ENCODE results near the gene TUBA1C.

TUBA1C gene

GRCh38 chr12:49232940-49233841 lies 31.7 kb upstream of the TUBA1C start:
- Histone ChIP-seq H2AK5ac (ENCODE audit: low read length, severe bottlenecking) (peak overlapping the region; percentile 18), H3K36me3 (ENCODE audit: control insufficient read depth in 1 of 2, insufficient read depth in 2 of 2, low read depth in 1 of 2, low read length in 2 of 2) (no peaks in the 10 kb centered on the region), H3K4me2 (ENCODE audit: low read length, poor library complexity, severe bottlenecking) (peak overlapping the region; percentile 4), H2AFZ (ENCODE audit: low read depth, low read length) (peak overlapping the region; percentile 0), H3K4ac (ENCODE audit: low read depth in 1 of 2, low read length in 2 of 2) (peak overlapping the region; percentile 62 to 86), H3K27me3 (ENCODE audit: control insufficient read depth in 1 of 2, insufficient read depth in 1 of 2, low read length in 2 of 2) (no peaks in the 10 kb centered on the region), H3K79me1 (replicated peaks; ENCODE audit: low read length, poor library complexity, severe bottlenecking) (peaks cover 5% of the 10 kb centered on the region), H4K8ac (ENCODE audit: low read length) (peak overlapping the region; percentile 76), H3K27ac (ENCODE audit: low read length, poor library complexity, severe bottlenecking) (peak overlapping the region; percentile 65), H3K9ac (ENCODE audit: low read length) (peak overlapping the region; percentile 47), H2BK15ac (ENCODE audit: low read depth, poor library complexity, severe bottlenecking) (no peak overlapping the region), H2BK120ac (ENCODE audit: low read depth, low read length) (peak overlapping the region; percentile 55), H3K14ac (ENCODE audit: low read length in 2 of 2) (no peak overlapping the region), H3K4me3 (ENCODE audit: insufficient read depth in 1 of 2, low read depth in 1 of 2, low read length in 2 of 2) (peak overlapping the region in 1 of 2 experiments; percentile 56), H3K4me1 (ENCODE audit: control insufficient read depth, insufficient read depth, low read depth, low read length) (peaks cover 14% of the 10 kb centered on the region), H3K18ac (ENCODE audit: low read depth in 1 of 2, low read length in 2 of 2) (peak overlapping the region; percentile 29 to 68), H3K9me3 (ENCODE audit: control insufficient read depth, low read length) (no peaks in the 10 kb centered on the region), H2BK5ac (ENCODE audit: low read depth, low read length, poor library complexity, severe bottlenecking) (no peak overlapping the region), H2BK12ac (ENCODE audit: low read length in 2 of 2) (peak overlapping the region; percentile 44 to 92), H4K91ac (ENCODE audit: low read length) (peak overlapping the region; percentile 53), H3K23ac (ENCODE audit: low read length in 2 of 2) (no peak overlapping the region)
- DNase-seq, result peak; percentile 71
- 47% methylated on average over 25 of the region's 25 CpGs for WGBS

- no peak overlapping the region for H2BK5ac ChIP-seq (ENCODE audit: low read depth, low read length, poor library complexity, severe bottlenecking)
- no peak overlapping the region for H3K23ac ChIP-seq (ENCODE audit: low read length in 2 of 2)
- H3K79me1 ChIP-seq (replicated peaks; ENCODE audit: low read length, poor library complexity, severe bottlenecking), result peaks cover 5% of the 10 kb centered on the region
Observed at GRCh38 chr12:49233842-49234526, 30.9 kb upstream of the TUBA1C start.

GRCh38 chr12:49236423-49236822 lies 28.5 kb upstream of the TUBA1C start:
- H4K91ac ChIP-seq (ENCODE audit: low read length), result no peak overlapping the region
- no peak overlapping the region for H3K23ac ChIP-seq (ENCODE audit: low read length in 2 of 2)
- H3K27ac ChIP-seq (ENCODE audit: low read length, poor library complexity, severe bottlenecking), result no peak overlapping the region
- H3K18ac ChIP-seq (ENCODE audit: low read depth in 1 of 2, low read length in 2 of 2), result no peak overlapping the region
- no peaks in the 10 kb centered on the region for H3K9me3 ChIP-seq (ENCODE audit: control insufficient read depth, low read length)
- no peak overlapping the region for H3K4me2 ChIP-seq (ENCODE audit: low read length, poor library complexity, severe bottlenecking)
- no peak overlapping the region for H4K8ac ChIP-seq (ENCODE audit: low read length)
- H3K14ac ChIP-seq (ENCODE audit: low read length in 2 of 2), result no peak overlapping the region
- no peak overlapping the region for H2AK5ac ChIP-seq (ENCODE audit: low read length, severe bottlenecking)
- no peak overlapping the region for H2BK15ac ChIP-seq (ENCODE audit: low read depth, poor library complexity, severe bottlenecking)
- 89% methylated on average over 1 of the region's 1 CpG for WGBS
- DNase-seq, result no peak
- H3K79me1 ChIP-seq (replicated peaks; ENCODE audit: low read length, poor library complexity, severe bottlenecking), result peaks cover 5% of the 10 kb centered on the region
- no peak overlapping the region for H2BK12ac ChIP-seq (ENCODE audit: low read length in 2 of 2)
- no peak overlapping the region for H3K4me3 ChIP-seq (ENCODE audit: insufficient read depth in 1 of 2, low read depth in 1 of 2, low read length in 2 of 2)
- peak overlapping the region; percentile 96 for H3K9ac ChIP-seq (ENCODE audit: low read length)
- H2BK120ac ChIP-seq (ENCODE audit: low read depth, low read length), result no peak overlapping the region
- no peak overlapping the region for H3K4ac ChIP-seq (ENCODE audit: low read depth in 1 of 2, low read length in 2 of 2)
- H3K4me1 ChIP-seq (ENCODE audit: control insufficient read depth, insufficient read depth, low read depth, low read length), result peaks cover 14% of the 10 kb centered on the region
- no peak overlapping the region for H2BK5ac ChIP-seq (ENCODE audit: low read depth, low read length, poor library complexity, severe bottlenecking)
- H3K27me3 ChIP-seq (ENCODE audit: control insufficient read depth in 1 of 2, insufficient read depth in 1 of 2, low read length in 2 of 2), result no peaks in the 10 kb centered on the region
- H2AFZ ChIP-seq (ENCODE audit: low read depth, low read length), result no peak overlapping the region
- H3K36me3 ChIP-seq (ENCODE audit: control insufficient read depth in 1 of 2, insufficient read depth in 2 of 2, low read depth in 1 of 2, low read length in 2 of 2), result no peaks in the 10 kb centered on the region

More at GRCh38 chr12:49233842-49234526, 30.9 kb upstream of the TUBA1C start:
- Histone ChIP-seq H2AFZ (ENCODE audit: low read depth, low read length) (peak overlapping the region; percentile 6), H2BK15ac (ENCODE audit: low read depth, poor library complexity, severe bottlenecking) (no peak overlapping the region), H2BK120ac (ENCODE audit: low read depth, low read length) (peak overlapping the region; percentile 55), H2AK5ac (ENCODE audit: low read length, severe bottlenecking) (peak overlapping the region; percentile 18), H3K27ac (ENCODE audit: low read length, poor library complexity, severe bottlenecking) (no peak overlapping the region), H3K9ac (ENCODE audit: low read length) (peak overlapping the region; percentile 96), H3K4me3 (ENCODE audit: insufficient read depth in 1 of 2, low read depth in 1 of 2, low read length in 2 of 2) (peak overlapping the region; percentile 11 to 75), H3K36me3 (ENCODE audit: control insufficient read depth in 1 of 2, insufficient read depth in 2 of 2, low read depth in 1 of 2, low read length in 2 of 2) (no peaks in the 10 kb centered on the region), H3K18ac (ENCODE audit: low read depth in 1 of 2, low read length in 2 of 2) (peak overlapping the region; percentile 75 to 91), H3K14ac (ENCODE audit: low read length in 2 of 2) (peak overlapping the region in 1 of 2 experiments; percentile 73), H4K8ac (ENCODE audit: low read length) (peak overlapping the region; percentile 73), H3K27me3 (ENCODE audit: control insufficient read depth in 1 of 2, insufficient read depth in 1 of 2, low read length in 2 of 2) (no peaks in the 10 kb centered on the region), H4K91ac (ENCODE audit: low read length) (peak overlapping the region; percentile 14), H3K4me2 (ENCODE audit: low read length, poor library complexity, severe bottlenecking) (peak overlapping the region; percentile 83), H3K4ac (ENCODE audit: low read depth in 1 of 2, low read length in 2 of 2) (peak overlapping the region; percentile 73 to 86), H2BK12ac (ENCODE audit: low read length in 2 of 2) (peak overlapping the region; percentile 44 to 92), H3K4me1 (ENCODE audit: control insufficient read depth, insufficient read depth, low read depth, low read length) (peaks cover 14% of the 10 kb centered on the region), H3K9me3 (ENCODE audit: control insufficient read depth, low read length) (no peaks in the 10 kb centered on the region)
- no peak for DNase-seq
- WGBS, result 78% methylated on average over 15 of the region's 19 CpGs

- peak overlapping the region; percentile 70 for H3K27ac ChIP-seq (ENCODE audit: low read length, poor library complexity, severe bottlenecking)
- no peak overlapping the region for H2AFZ ChIP-seq (ENCODE audit: low read depth, low read length)
- no peaks in the 10 kb centered on the region for H3K79me1 ChIP-seq (replicated peaks; ENCODE audit: low read length, poor library complexity, severe bottlenecking)
- H3K4me1 ChIP-seq (ENCODE audit: control insufficient read depth, insufficient read depth, low read depth, low read length), result peaks cover 1% of the 10 kb centered on the region
- no peak overlapping the region for H2BK12ac ChIP-seq (ENCODE audit: low read length in 2 of 2)
- H3K14ac ChIP-seq (ENCODE audit: low read length in 2 of 2), result no peak overlapping the region
- H3K4me3 ChIP-seq (ENCODE audit: insufficient read depth in 1 of 2, low read depth in 1 of 2, low read length in 2 of 2), result no peak overlapping the region
- H3K23ac ChIP-seq (ENCODE audit: low read length in 2 of 2), result no peak overlapping the region
- peak overlapping the region; percentile 65 for H2AK5ac ChIP-seq (ENCODE audit: low read length, severe bottlenecking)
- H4K91ac ChIP-seq (ENCODE audit: low read length), result no peak overlapping the region
- no peaks in the 10 kb centered on the region for H3K27me3 ChIP-seq (ENCODE audit: control insufficient read depth in 1 of 2, insufficient read depth in 1 of 2, low read length in 2 of 2)
- H4K8ac ChIP-seq (ENCODE audit: low read length), result no peak overlapping the region
- H2BK15ac ChIP-seq (ENCODE audit: low read depth, poor library complexity, severe bottlenecking), result no peak overlapping the region
- no peak overlapping the region for H2BK5ac ChIP-seq (ENCODE audit: low read depth, low read length, poor library complexity, severe bottlenecking)
- H3K18ac ChIP-seq (ENCODE audit: low read depth in 1 of 2, low read length in 2 of 2), result no peak overlapping the region
- H3K9ac ChIP-seq (ENCODE audit: low read length), result no peak overlapping the region
- no peaks in the 10 kb centered on the region for H3K9me3 ChIP-seq (ENCODE audit: control insufficient read depth, low read length)
- no peak overlapping the region for H3K4ac ChIP-seq (ENCODE audit: low read depth in 1 of 2, low read length in 2 of 2)
- H3K4me2 ChIP-seq (ENCODE audit: low read length, poor library complexity, severe bottlenecking), result no peak overlapping the region
- H2BK120ac ChIP-seq (ENCODE audit: low read depth, low read length), result no peak overlapping the region
- 97% methylated on average over 5 of the region's 5 CpGs for WGBS
- H3K36me3 ChIP-seq (ENCODE audit: control insufficient read depth in 1 of 2, insufficient read depth in 2 of 2, low read depth in 1 of 2, low read length in 2 of 2), result no peaks in the 10 kb centered on the region
- DNase-seq, result no peak
Observed at GRCh38 chr12:49243631-49244030, 21.3 kb upstream of the TUBA1C start.
